Neural cell (in vitro differentiated cells): ENCODE measurements around the gene DOCK9. TPM values are rescaled to one million over a fixed set of nuclear protein-coding genes. Genes with fewer than 3 reads are reported as not detected.

Experiments
- H2AFZ ChIP-seq: fragments of 200-600, 300-800 bp; sonication (generic), shearing (Covaris generic); 2 replicates; pipeline ENCODE4 v1.6.0; 2014; ENCODE audit warnings: low read depth, mild to moderate bottlenecking, antibody characterized with exemption, low read length, moderate library complexity
- H3F3A ChIP-seq: fragments of 200-600 bp; shearing (Covaris generic); 2 replicates; pipeline ENCODE4 v1.6.1; 2016; ENCODE audit warnings: mild to moderate bottlenecking, moderate library complexity, mixed read lengths, antibody characterized with exemption, low read length; ENCODE audit not compliant: insufficient read depth, poor library complexity, severe bottlenecking
- H3K27ac ChIP-seq: fragments of 200-600, 300-800 bp; sonication (generic), shearing (Covaris generic); 2 replicates; pipeline ENCODE4 v1.5.1; 2014; ENCODE audit warnings: mild to moderate bottlenecking, low read length, moderate library complexity
- H3K27me3 ChIP-seq: fragments of 300-800, 200-600 bp; sonication (generic), shearing (Covaris generic); 2 replicates; pipeline ENCODE4 v1.6.0; 2014; ENCODE audit warnings: mild to moderate bottlenecking, low read depth, low read length, moderate library complexity; ENCODE audit not compliant: insufficient read depth
- H3K36me3 ChIP-seq: fragments of 300-800, 200-600 bp; sonication (generic), shearing (Covaris generic); 2 replicates; pipeline ENCODE4 v1.5.1; 2014; ENCODE audit warnings: mild to moderate bottlenecking, antibody characterized with exemption, low read length, moderate library complexity; ENCODE audit not compliant: insufficient read depth
- H3K4me2 ChIP-seq: fragments of 300-800, 200-600 bp; sonication (generic), shearing (Covaris generic); 2 replicates; pipeline ENCODE4 v1.6.0; 2014; ENCODE audit warnings: mild to moderate bottlenecking, low read length
- H3K4me3 ChIP-seq: fragments of 300-800, 200-600 bp; sonication (generic), shearing (Covaris generic); 2 replicates; pipeline ENCODE4 v1.5.1; 2014; ENCODE audit warnings: mild to moderate bottlenecking, low read length, moderate library complexity
- H3K79me2 ChIP-seq: fragments of 200-600 bp; shearing (Covaris generic); replicated peaks from 2 replicates; pipeline ENCODE4 v1.6.0; 2014; ENCODE audit warnings: mild to moderate bottlenecking, low read length, moderate library complexity; ENCODE audit not compliant: insufficient read depth
- H3K9ac ChIP-seq: fragments of 300-800, 200-600 bp; sonication (generic), shearing (Covaris generic); 2 replicates; pipeline ENCODE4 v1.6.1; 2016; ENCODE audit warnings: mild to moderate bottlenecking, low read length, mixed read lengths
- H3K9me2 ChIP-seq: fragments of 200-600 bp; shearing (Covaris generic); 2 replicates; pipeline ENCODE4 v1.6.1; 2016; ENCODE audit warnings: mild to moderate bottlenecking, low read length, mixed read lengths; ENCODE audit not compliant: insufficient read depth
- H3K9me3 ChIP-seq: fragments of 200-600, 300-800 bp; sonication (generic), shearing (Covaris generic); 2 replicates; pipeline ENCODE4 v1.6.1; 2016; ENCODE audit warnings: mild to moderate bottlenecking, mixed run types, low read length, moderate library complexity, mixed read lengths
- H4K20me1 ChIP-seq: fragments of 200-600 bp; shearing (Covaris generic); 2 replicates; pipeline ENCODE4 v1.6.1; 2016; ENCODE audit warnings: mild to moderate bottlenecking, mixed run types; ENCODE audit not compliant: insufficient read depth
- CTCF ChIP-seq: fragments of 450-650 bp; IDR thresholded peaks from 2 replicates; pipeline ENCODE4 v1.5.1; 2014; ENCODE audit warnings: antibody characterized with exemption, mild to moderate bottlenecking, moderate library complexity; ENCODE audit not compliant: poor library complexity, severe bottlenecking
- EP300 ChIP-seq: fragments of 450-650 bp; conservative IDR thresholded peaks from 2 replicates; pipeline ENCODE4 v1.6.1; 2014; ENCODE audit warnings: antibody characterized with exemption, mild to moderate bottlenecking, moderate library complexity; ENCODE audit not compliant: poor library complexity, severe bottlenecking
- EZH2 ChIP-seq: fragments of 200-600, 300-800 bp; shearing (Covaris generic), sonication (generic); IDR thresholded peaks from 2 replicates; pipeline ENCODE4 v1.6.1; 2014; ENCODE audit warnings: antibody characterized with exemption, low read length, borderline replicate concordance, mild to moderate bottlenecking; ENCODE audit not compliant: insufficient read depth, poor library complexity, severe bottlenecking
- MXI1 ChIP-seq: fragments of 450-650 bp; conservative IDR thresholded peaks from 2 replicates; pipeline ENCODE4 v1.6.1; 2014; ENCODE audit warnings: antibody characterized with exemption, mild to moderate bottlenecking; ENCODE audit not compliant: poor library complexity, severe bottlenecking
- POLR2AphosphoS5 ChIP-seq: IDR thresholded peaks from 2 replicates; pipeline ENCODE4 v1.6.1; 2012
- RAD21 ChIP-seq: fragments of 450-650 bp; conservative IDR thresholded peaks from 2 replicates; pipeline ENCODE4 v1.6.1; 2014; ENCODE audit warnings: antibody characterized with exemption, mild to moderate bottlenecking, moderate library complexity
- REST ChIP-seq: IDR thresholded peaks from 2 replicates; pipeline ENCODE4 v1.6.1; 2012; ENCODE audit warnings: borderline replicate concordance
- SMC3 ChIP-seq: fragments of 450-650 bp; conservative IDR thresholded peaks from 2 replicates; pipeline ENCODE4 v1.6.1; 2014; ENCODE audit warnings: antibody characterized with exemption, mild to moderate bottlenecking, moderate library complexity; ENCODE audit not compliant: poor library complexity
- TAF1 ChIP-seq: IDR thresholded peaks from 2 replicates; pipeline ENCODE4 v1.6.1; 2012; ENCODE audit warnings: low read depth
- polyA plus RNA-seq: library from polyadenylated mRNA; depleted of rRNA; stranded (reverse); fragments of >200 nt; gene quantifications from 2 replicates; pipeline ENCODE4 v1.2.3, GENCODE V29; 2014

The DOCK9 gene
- polyA plus RNA-seq, 1 donor from 2014 or later, result 11.4 TPM

- Histone ChIP-seq H3K36me3 (no peaks in the 10 kb centered on the region), H3K4me2 (no peak overlapping the region), H3K9me2 (no peaks in the 10 kb centered on the region), H3K9me3 (no peaks in the 10 kb centered on the region), H3K27me3 (no peaks in the 10 kb centered on the region), H3F3A (no peaks in the 10 kb centered on the region), H3K27ac (no peak overlapping the region), H3K4me3 (no peak overlapping the region), H3K9ac (no peak overlapping the region), H3K79me2 (no peaks in the 10 kb centered on the region), H4K20me1 (no peaks in the 10 kb centered on the region), H2AFZ (no peak overlapping the region)
- TF ChIP-seq EP300 (no peak), TAF1 (no peak)
These were observed 19.3 kb upstream of the DOCK9 start for GRCh38 chr13:98997011-98997730.

- no peaks in the 10 kb centered on the region for H3K79me2 ChIP-seq
- H3K27ac ChIP-seq, result no peak overlapping the region
- TF ChIP-seq EP300 (no peak), POLR2AphosphoS5 (no peak), TAF1 (no peak), RAD21 (no peak), REST (no peak), CTCF (no peak), EZH2 (no peak), SMC3 (no peak), MXI1 (no peak)
- H4K20me1 ChIP-seq, result no peaks in the 10 kb centered on the region
- no peaks in the 10 kb centered on the region for H3K9me2 ChIP-seq
- no peak overlapping the region for H3K4me3 ChIP-seq
- H3K9me3 ChIP-seq, result no peaks in the 10 kb centered on the region
- H3K27me3 ChIP-seq, result no peaks in the 10 kb centered on the region
- no peak overlapping the region for H3K9ac ChIP-seq
- no peak overlapping the region for H3K4me2 ChIP-seq
- no peaks in the 10 kb centered on the region for H3F3A ChIP-seq
- H3K36me3 ChIP-seq, result no peaks in the 10 kb centered on the region
- H2AFZ ChIP-seq, result no peak overlapping the region
These were observed 18.2 kb upstream of the DOCK9 start for GRCh38 chr13:98996046-98996445.
